ENCODE measurements around the gene CRIP1.

GRCh38 chr14:105489542-105490266, 3.0 kb downstream of the CRIP1 start:
- TF ChIP-seq CTCF (IDR thresholded peaks at IDR 0.05; ENCODE audit: insufficient read depth, low read length, poor library complexity, severe bottlenecking), result peak; percentile 72
- TF ChIP-seq EZH2phosphoT487 (conservative IDR thresholded peaks at IDR 0.05; ENCODE audit: low read length), result no peak

Data from SU-DHL-6 (cell line).